Gastrocnemius medialis (tissue), 4 donors: ENCODE data around the gene PEX13. TPM values are rescaled to one million over a fixed set of nuclear protein-coding genes. Genes with fewer than 3 reads are reported as not detected.
A peak's percentile ranks its signal among the peaks of the same experiment; 100 is the strongest.

ENCODE experiments used
- ATAC-seq, 2 donors: fragments of 150-250 bp; one replicate each; pipeline ENCODE4 v1.9.1; 2016
- DNase-seq, 2 donors: peaks; one replicate each; pipeline ENCODE4 v3.0.0-alpha.2; 2019
- H3K27ac ChIP-seq, 4 donors: fragments of 200-600 bp; sonication (generic); 1 replicate in 1 of 4; 2 replicates in 3 of 4; pipeline ENCODE4 v1.5.1; 2016 to 2018; ENCODE audit warnings: mild to moderate bottlenecking in 2 of 4, moderate library complexity in 1 of 4
- H3K27me3 ChIP-seq, 3 donors: fragments of 200-600 bp; sonication (generic) in 2 of 3; 1 replicate in 1 of 3; 2 replicates in 2 of 3; pipeline versions ENCODE4 v1.5.1 to v1.6.0; 2016 to 2019; ENCODE audit warnings: mild to moderate bottlenecking in 1 of 3, moderate library complexity in 1 of 3
- H3K36me3 ChIP-seq, 2 donors: fragments of 200-600 bp; sonication (generic) in 1 of 2; one replicate each; pipeline ENCODE4 v1.5.1; 2017 to 2018
- H3K4me1 ChIP-seq, 2 donors: fragments of 200-600 bp; sonication (generic) in 1 of 2; one replicate each; pipeline ENCODE4 v1.5.1; 2016 to 2017; ENCODE audit warnings: mild to moderate bottlenecking in 2 of 2
- H3K4me3 ChIP-seq, 4 donors: fragments of 200-600 bp; sonication (generic) in 3 of 4; 1 replicate in 1 of 4; 2 replicates in 3 of 4; pipeline ENCODE4 v1.5.1; 2016 to 2019; ENCODE audit warnings: mild to moderate bottlenecking in 2 of 4
- H3K9me3 ChIP-seq, 3 donors: fragments of 200-600 bp; sonication (generic) in 2 of 3; 1 replicate in 1 of 3; 2 replicates in 2 of 3; pipeline ENCODE4 v1.5.1; 2016 to 2019
- POLR2A ChIP-seq, 2 donors: fragments of 450-650 bp; IDR thresholded peaks; one replicate each; pipeline ENCODE4 v1.6.1; 2017; ENCODE audit warnings: antibody characterized with exemption in 2 of 2, mild to moderate bottlenecking in 2 of 2, moderate library complexity in 2 of 2
- in situ Hi-C, 4 donors: fragments of 200-750 bp; cut with MboI; loops; one replicate each; pipeline versions ENCODE4 v1.15.0 to v1.8.0; 2017; ENCODE audit warnings: low sequenced_read_pairs in 4 of 4
- intact Hi-C: fragments of 100-400 bp; cut with DNase I; formaldehyde crosslinking; loops from one replicate; pipeline ENCODE4 v1.15.1; 2023; ENCODE audit warnings: low total_unique reads
- total RNA-seq, 4 donors: library from RNA; depleted of rRNA; stranded (reverse); fragments of >200 nt; gene quantifications; one replicate each; pipeline versions ENCODE4 v1.1.0 to v1.2.3, GENCODE V29; 2016
- TF ChIP-seq, protein P1 (sequence below), 5 experiments: fragments of 450-650 bp in 3 of 5; fragments of 200-600 bp in 2 of 5; sonication (generic) in 2 of 5; IDR thresholded peaks in 4 of 5; conservative IDR thresholded peaks in 1 of 5; 1 replicate in 4 of 5; 2 replicates in 1 of 5; pipeline ENCODE4 v1.5.1; 2016 to 2019; ENCODE audit warnings: antibody characterized with exemption in 5 of 5, mild to moderate bottlenecking in 3 of 5, moderate library complexity in 3 of 5

PEX13 gene
- total RNA-seq, 4 donors from 2014 or later = 19.3 to 53.9 (median 35.4) TPM

DNA sequence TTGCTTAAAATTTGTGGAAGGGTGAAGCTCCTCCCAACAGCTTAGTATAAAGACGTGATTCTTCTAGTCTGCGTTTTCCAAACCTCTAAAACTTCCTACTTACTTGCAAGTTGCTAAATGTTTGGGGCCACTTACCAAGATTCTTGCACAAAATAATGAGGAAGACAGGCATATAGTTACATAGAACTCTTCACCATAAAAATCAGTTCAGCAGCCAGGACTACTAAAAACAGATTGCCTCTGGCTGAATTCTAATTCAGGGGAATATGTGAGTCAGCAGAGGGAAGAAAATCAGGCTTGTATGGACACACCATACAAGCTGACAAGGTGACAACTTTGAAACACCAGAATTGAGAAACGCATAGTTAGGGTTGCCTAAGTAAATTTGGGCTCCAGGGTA is 2.8 kb upstream of the PEX13 start:
- intact Hi-C loops = no loop called here
- Histone ChIP-seq H3K27me3 (no peaks in the 10 kb centered on the region), H3K9me3 (no peaks in the 10 kb centered on the region), H3K4me3 (no peak overlapping the region), H3K4me1 (peaks cover 35 to 38% of the 10 kb centered on the region in 2 donors), H3K36me3 (no peaks in the 10 kb centered on the region), H3K27ac (peak overlapping the region in 1 of 4 donors; percentile 32)
- ATAC-seq (no peak), DNase-seq (no peak)
- TF ChIP-seq, protein P1, sequence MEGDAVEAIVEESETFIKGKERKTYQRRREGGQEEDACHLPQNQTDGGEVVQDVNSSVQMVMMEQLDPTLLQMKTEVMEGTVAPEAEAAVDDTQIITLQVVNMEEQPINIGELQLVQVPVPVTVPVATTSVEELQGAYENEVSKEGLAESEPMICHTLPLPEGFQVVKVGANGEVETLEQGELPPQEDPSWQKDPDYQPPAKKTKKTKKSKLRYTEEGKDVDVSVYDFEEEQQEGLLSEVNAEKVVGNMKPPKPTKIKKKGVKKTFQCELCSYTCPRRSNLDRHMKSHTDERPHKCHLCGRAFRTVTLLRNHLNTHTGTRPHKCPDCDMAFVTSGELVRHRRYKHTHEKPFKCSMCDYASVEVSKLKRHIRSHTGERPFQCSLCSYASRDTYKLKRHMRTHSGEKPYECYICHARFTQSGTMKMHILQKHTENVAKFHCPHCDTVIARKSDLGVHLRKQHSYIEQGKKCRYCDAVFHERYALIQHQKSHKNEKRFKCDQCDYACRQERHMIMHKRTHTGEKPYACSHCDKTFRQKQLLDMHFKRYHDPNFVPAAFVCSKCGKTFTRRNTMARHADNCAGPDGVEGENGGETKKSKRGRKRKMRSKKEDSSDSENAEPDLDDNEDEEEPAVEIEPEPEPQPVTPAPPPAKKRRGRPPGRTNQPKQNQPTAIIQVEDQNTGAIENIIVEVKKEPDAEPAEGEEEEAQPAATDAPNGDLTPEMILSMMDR (IDR thresholded peaks at IDR 0.05 in 4 of 5, conservative IDR thresholded peaks at IDR 0.05 in 1 of 5) = no peak
- no peak for TF ChIP-seq POLR2A (IDR thresholded peaks at IDR 0.05)
- in situ Hi-C loops = no loop called here

DNA sequence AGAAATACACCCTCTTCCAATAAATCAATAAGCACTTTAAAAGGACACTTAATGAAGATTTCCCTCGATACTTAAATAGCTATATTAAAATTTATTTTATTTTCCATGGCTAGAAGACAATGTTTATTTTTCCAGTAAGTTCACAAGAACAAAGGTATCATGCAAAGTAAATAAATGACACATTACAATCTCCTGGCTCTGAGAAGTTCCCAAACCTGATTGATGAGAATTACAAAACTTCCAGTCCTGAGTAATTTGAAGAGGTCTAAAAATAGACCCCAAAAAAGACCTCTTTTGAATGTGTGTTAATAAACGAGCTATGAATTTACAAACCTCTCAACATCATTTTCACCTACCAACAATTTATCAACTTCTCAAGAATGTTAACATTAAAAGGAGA is 1.5 kb upstream of the PEX13 start:
- Histone ChIP-seq H3K9me3 (no peaks in the 10 kb centered on the region), H3K27ac (peak overlapping the region; percentile 94 to 96 (median 95)), H3K27me3 (no peaks in the 10 kb centered on the region), H3K36me3 (no peaks in the 10 kb centered on the region), H3K4me3 (peak overlapping the region; percentile 85 to 94 (median 90)), H3K4me1 (peaks cover 42 to 46% of the 10 kb centered on the region in 2 donors)
- intact Hi-C loops = loop anchor here (2.0 kb wide), 2 partner anchors 135 to 161 kb away; partner anchors contain the start of gene REL
- no peak for ATAC-seq
- no peak for DNase-seq
- TF ChIP-seq, protein P1 (IDR thresholded peaks at IDR 0.05 in 4 of 5, conservative IDR thresholded peaks at IDR 0.05 in 1 of 5) = no peak
- no peak for TF ChIP-seq POLR2A (IDR thresholded peaks at IDR 0.05)
- in situ Hi-C loops = no loop called here

DNA sequence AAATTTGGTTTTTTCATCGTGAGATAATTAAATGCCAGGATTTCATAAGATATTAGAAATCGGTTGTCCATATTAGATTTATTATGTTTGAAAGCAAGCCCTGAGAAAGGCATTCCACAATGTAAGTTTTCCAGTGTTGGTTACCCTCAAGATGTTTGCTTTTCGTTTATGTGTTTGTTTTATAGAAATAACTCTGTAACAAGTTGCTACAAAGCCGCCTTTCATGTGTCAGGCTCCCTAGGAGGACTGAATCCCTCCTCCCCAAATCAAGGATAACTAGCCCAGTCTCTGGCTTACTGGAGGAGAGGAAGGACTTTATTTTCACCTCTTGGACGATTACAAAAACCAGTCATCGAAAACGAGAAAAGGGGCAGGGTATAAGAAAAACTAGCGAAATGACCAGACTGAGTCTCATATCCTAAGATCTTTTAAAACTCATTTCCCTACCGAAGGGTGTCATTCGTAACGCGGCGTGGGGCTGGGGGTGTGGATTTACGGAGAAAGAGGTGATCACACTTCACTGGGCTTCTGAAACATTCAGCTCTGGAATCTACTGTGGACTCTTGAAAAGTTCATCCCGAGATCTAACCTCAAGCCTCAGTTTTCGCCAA is 1.0 kb upstream of the PEX13 start:
- Histone ChIP-seq H3K36me3 (no peaks in the 10 kb centered on the region), H3K27ac (peak overlapping the region; percentile 94 to 96 (median 95)), H3K4me1 (peaks cover 37 to 42% of the 10 kb centered on the region in 2 donors), H3K27me3 (no peaks in the 10 kb centered on the region), H3K4me3 (peak overlapping the region; percentile 85 to 94 (median 90)), H3K9me3 (no peaks in the 10 kb centered on the region)
- DNase-seq = no peak
- intact Hi-C loops = loop anchor here (1.0 to 2.0 kb wide), 4 partner anchors 30 to 160 kb away; partner anchors contain the start of genes REL and SANBR
- in situ Hi-C loops = no loop called here
- no peak for ATAC-seq
- TF ChIP-seq, protein P1 (IDR thresholded peaks at IDR 0.05 in 4 of 5, conservative IDR thresholded peaks at IDR 0.05 in 1 of 5) = no peak
- no peak for TF ChIP-seq POLR2A (IDR thresholded peaks at IDR 0.05)

DNA sequence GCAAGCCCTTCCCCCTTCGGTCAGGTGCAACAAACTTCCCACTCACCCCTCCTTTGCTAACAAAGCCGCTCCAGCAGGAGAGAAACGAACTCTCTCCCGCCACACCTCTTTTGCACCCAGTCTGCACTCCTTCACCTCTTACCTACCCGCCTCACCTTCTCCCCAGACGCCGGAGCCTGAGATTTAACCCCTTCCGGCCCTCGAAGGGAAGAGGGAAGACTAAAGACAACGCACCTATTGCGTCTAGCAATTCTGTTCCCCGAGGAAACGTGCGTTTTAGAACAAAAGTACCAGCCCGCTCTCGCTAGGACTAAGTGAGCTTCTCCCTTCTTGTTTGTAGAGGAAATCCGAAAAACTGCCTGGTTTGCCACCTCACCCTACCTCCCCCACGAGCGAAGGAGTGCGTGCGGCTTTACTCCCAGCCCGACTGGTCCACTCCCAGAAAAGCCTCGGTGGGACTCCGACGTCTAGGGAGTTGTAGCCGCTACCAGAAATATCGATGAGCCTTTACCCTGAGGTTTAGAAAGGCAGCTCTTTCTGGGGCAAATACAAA is 441 bp upstream of the PEX13 start:
- in situ Hi-C loops = no loop called here
- no peaks in the 10 kb centered on the region for H3K9me3 ChIP-seq
- H3K4me1 ChIP-seq = peaks cover 34 to 37% of the 10 kb centered on the region in 2 donors
- DNase-seq (peak; percentile 70), ATAC-seq (peak; percentile 90 to 93)
- peak overlapping the region; percentile 85 to 94 (median 90) for H3K4me3 ChIP-seq
- peak overlapping the region; percentile 94 to 96 (median 95) for H3K27ac ChIP-seq
- TF ChIP-seq, protein P1 (IDR thresholded peaks at IDR 0.05 in 4 of 5, conservative IDR thresholded peaks at IDR 0.05 in 1 of 5) = no peak
- TF ChIP-seq POLR2A (IDR thresholded peaks at IDR 0.05) = peak in 1 of 2 donors; percentile 82
- H3K36me3 ChIP-seq = no peaks in the 10 kb centered on the region
- intact Hi-C loops = loop anchor here (1.0 to 2.0 kb wide), 4 partner anchors 29 to 160 kb away; partner anchors contain the start of genes REL and SANBR
- H3K27me3 ChIP-seq = no peaks in the 10 kb centered on the region
